Skeletal muscle cell (primary cell): ENCODE data around the gene MRPS22.
"Not testable (repeated sequence)": the region's sequence is repeated elsewhere in the genome, so short reads cannot be mapped to it uniquely, and the experiment has no call there.

Source experiments
- DNase-seq: peaks from one replicate; pipeline ENCODE4 v3.0.0-alpha.2; 2010; ENCODE audit warnings: low read depth
- H3K4me3 ChIP-seq: 2 replicates; pipeline ENCODE4 v1.5.1; 2011; ENCODE audit warnings: low read depth, mild to moderate bottlenecking, control low read depth, low read length, moderate library complexity

The MRPS22 gene

GRCh38 chr3:139328356-139328755, 15.5 kb upstream of the MRPS22 start:
- H3K4me3 ChIP-seq, result no peak overlapping the region
- no peak for DNase-seq

GRCh38 chr3:139329364-139329850, 14.4 kb upstream of the MRPS22 start:
- H3K4me3 ChIP-seq, result no peak overlapping the region
- no peak for DNase-seq

- no peak for DNase-seq
- H3K4me3 ChIP-seq, result no peak overlapping the region
Measured at GRCh38 chr3:139332092-139332491, 11.7 kb upstream of the MRPS22 start.

GRCh38 chr3:139334675-139335074, 9.1 kb upstream of the MRPS22 start:
- DNase-seq, H3K4me3 ChIP-seq: not testable (repeated sequence)

GRCh38 chr3:139338405-139338804, 5.4 kb upstream of the MRPS22 start:
- no peak for DNase-seq
- no peak overlapping the region for H3K4me3 ChIP-seq

- DNase-seq, result no peak
- no peak overlapping the region for H3K4me3 ChIP-seq
Measured at GRCh38 chr3:139339219-139339906, 4.5 kb upstream of the MRPS22 start.

- H3K4me3 ChIP-seq, result no peak overlapping the region
- DNase-seq, result no peak
Measured at GRCh38 chr3:139340784-139341183, 3.0 kb upstream of the MRPS22 start.

- H3K4me3 ChIP-seq, result no peak overlapping the region
Measured at GRCh38 chr3:139342054-139342453, 1.8 kb upstream of the MRPS22 start.

GRCh38 chr3:139346771-139347170, 3.0 kb downstream of the MRPS22 start:
- no peak for DNase-seq
- H3K4me3 ChIP-seq, result no peak overlapping the region

More at GRCh38 chr3:139342054-139342453, 1.8 kb upstream of the MRPS22 start:
- no peak for DNase-seq

GRCh38 chr3:139353920-139354556, 10.2 kb downstream of the MRPS22 start:
- H3K4me3 ChIP-seq, result no peak overlapping the region
- peak; percentile 18 for DNase-seq

GRCh38 chr3:139354661-139355060, 10.8 kb downstream of the MRPS22 start:
- H3K4me3 ChIP-seq, result no peak overlapping the region
- no peak for DNase-seq

- H3K4me3 ChIP-seq, result no peak overlapping the region
- DNase-seq, result no peak
Measured at GRCh38 chr3:139355476-139355875, 11.7 kb downstream of the MRPS22 start.

GRCh38 chr3:139355891-139356290, 12.1 kb downstream of the MRPS22 start:
- H3K4me3 ChIP-seq, result no peak overlapping the region
- DNase-seq, result no peak

- H3K4me3 ChIP-seq, result no peak overlapping the region
- no peak for DNase-seq
Measured at GRCh38 chr3:139357899-139358298, 14.1 kb downstream of the MRPS22 start.

GRCh38 chr3:139358841-139359562, 15.2 kb downstream of the MRPS22 start:
- no peak overlapping the region for H3K4me3 ChIP-seq
- no peak for DNase-seq

GRCh38 chr3:139361276-139361675, 17.5 kb downstream of the MRPS22 start:
- no peak for DNase-seq
- no peak overlapping the region for H3K4me3 ChIP-seq

GRCh38 chr3:139364549-139364948, 20.7 kb downstream of the MRPS22 start:
- no peak for DNase-seq
- H3K4me3 ChIP-seq, result no peak overlapping the region

- no peak for DNase-seq
- H3K4me3 ChIP-seq, result no peak overlapping the region
Measured at GRCh38 chr3:139374099-139374498, 30.3 kb downstream of the MRPS22 start.

- DNase-seq, result no peak
- no peak overlapping the region for H3K4me3 ChIP-seq
Measured at GRCh38 chr3:139377378-139377777, 33.6 kb downstream of the MRPS22 start.

- H3K4me3 ChIP-seq, result no peak overlapping the region
- DNase-seq, result no peak
Measured at GRCh38 chr3:139378587-139379241, 34.9 kb downstream of the MRPS22 start.
